Epithelial cell of esophagus (primary cell): ENCODE data around the gene ATOH7.
"Not testable (repeated sequence)": the region's sequence is repeated elsewhere in the genome, so short reads cannot be mapped to it uniquely, and the experiment has no call there.

Source experiments
- DNase-seq: peaks from one replicate; pipeline ENCODE4 v3.0.0; 2010; ENCODE audit warnings: low read depth
- H3K4me3 ChIP-seq: 2 replicates; pipeline ENCODE4 v1.5.1; 2011; ENCODE audit warnings: mild to moderate bottlenecking, low read length, control low read depth
- TF ChIP-seq, protein P1 (sequence below): IDR thresholded peaks from 2 replicates; pipeline ENCODE4 v1.5.1; 2011; ENCODE audit warnings: low read depth, mild to moderate bottlenecking, low read length, control low read depth, inconsistent platforms; ENCODE audit not compliant: insufficient read depth; ENCODE audit errors: missing control alignments

ATOH7 gene

GRCh38 chr10:68249297-68249696 lies 17.4 kb upstream of the ATOH7 start:
- DNase-seq = no peak
- no peak overlapping the region for H3K4me3 ChIP-seq
- TF ChIP-seq, protein P1, sequence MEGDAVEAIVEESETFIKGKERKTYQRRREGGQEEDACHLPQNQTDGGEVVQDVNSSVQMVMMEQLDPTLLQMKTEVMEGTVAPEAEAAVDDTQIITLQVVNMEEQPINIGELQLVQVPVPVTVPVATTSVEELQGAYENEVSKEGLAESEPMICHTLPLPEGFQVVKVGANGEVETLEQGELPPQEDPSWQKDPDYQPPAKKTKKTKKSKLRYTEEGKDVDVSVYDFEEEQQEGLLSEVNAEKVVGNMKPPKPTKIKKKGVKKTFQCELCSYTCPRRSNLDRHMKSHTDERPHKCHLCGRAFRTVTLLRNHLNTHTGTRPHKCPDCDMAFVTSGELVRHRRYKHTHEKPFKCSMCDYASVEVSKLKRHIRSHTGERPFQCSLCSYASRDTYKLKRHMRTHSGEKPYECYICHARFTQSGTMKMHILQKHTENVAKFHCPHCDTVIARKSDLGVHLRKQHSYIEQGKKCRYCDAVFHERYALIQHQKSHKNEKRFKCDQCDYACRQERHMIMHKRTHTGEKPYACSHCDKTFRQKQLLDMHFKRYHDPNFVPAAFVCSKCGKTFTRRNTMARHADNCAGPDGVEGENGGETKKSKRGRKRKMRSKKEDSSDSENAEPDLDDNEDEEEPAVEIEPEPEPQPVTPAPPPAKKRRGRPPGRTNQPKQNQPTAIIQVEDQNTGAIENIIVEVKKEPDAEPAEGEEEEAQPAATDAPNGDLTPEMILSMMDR = no peak

GRCh38 chr10:68247931-68248330 lies 16.0 kb upstream of the ATOH7 start:
- TF ChIP-seq, protein P1 = no peak

GRCh38 chr10:68246397-68246796 lies 14.5 kb upstream of the ATOH7 start:
- not testable (repeated sequence) for DNase-seq, H3K4me3 ChIP-seq

More at GRCh38 chr10:68247931-68248330, 16.0 kb upstream of the ATOH7 start:
- H3K4me3 ChIP-seq = no peak overlapping the region
- no peak for DNase-seq

DNA sequence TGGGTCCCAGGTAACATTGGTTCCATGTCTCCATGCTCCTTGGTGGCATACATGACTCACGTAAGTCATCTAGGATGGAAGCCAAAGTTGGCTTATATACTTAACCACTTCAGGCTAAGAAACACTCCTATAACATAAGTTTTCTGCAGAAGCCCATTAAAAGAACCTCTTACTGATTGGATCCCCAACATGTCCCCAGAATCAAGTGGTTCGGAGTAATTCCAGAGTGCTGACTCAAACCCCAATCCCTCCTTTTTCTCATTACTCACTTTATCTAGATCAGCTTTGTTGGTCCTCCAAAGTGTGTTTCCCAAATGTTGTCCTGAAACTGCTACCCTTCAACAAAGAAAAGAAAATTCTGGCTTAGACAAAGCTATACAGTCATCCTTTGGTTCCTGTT lies 10.1 kb upstream of the ATOH7 start:
- no peak for DNase-seq
- no peak overlapping the region for H3K4me3 ChIP-seq
- TF ChIP-seq, protein P1 = no peak

- no peak overlapping the region for H3K4me3 ChIP-seq
- DNase-seq = peak; percentile 31
- TF ChIP-seq, protein P1 = no peak
These were observed 7.8 kb upstream of the ATOH7 start for GRCh38 chr10:68239596-68240150.

DNA sequence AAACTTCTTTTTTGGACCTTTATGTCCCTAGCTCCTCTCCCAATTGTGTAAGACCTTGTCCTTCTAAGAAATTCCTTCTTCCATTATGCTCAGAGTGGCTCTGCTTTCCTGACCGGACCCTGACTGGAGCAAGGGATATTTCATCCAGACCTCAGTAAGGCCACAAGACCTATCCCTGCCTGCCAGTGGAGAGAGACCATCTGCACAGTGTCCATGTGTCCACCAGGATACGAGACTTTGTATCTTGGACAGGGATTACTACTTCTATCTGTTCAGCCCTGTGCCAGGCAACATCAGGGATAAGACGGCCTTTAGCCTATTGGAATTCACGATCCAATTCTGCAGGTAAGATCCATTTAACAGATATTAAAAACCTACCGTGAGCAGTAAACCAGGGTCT lies 7.2 kb upstream of the ATOH7 start:
- no peak overlapping the region for H3K4me3 ChIP-seq
- DNase-seq = no peak
- TF ChIP-seq, protein P1 = no peak

DNA sequence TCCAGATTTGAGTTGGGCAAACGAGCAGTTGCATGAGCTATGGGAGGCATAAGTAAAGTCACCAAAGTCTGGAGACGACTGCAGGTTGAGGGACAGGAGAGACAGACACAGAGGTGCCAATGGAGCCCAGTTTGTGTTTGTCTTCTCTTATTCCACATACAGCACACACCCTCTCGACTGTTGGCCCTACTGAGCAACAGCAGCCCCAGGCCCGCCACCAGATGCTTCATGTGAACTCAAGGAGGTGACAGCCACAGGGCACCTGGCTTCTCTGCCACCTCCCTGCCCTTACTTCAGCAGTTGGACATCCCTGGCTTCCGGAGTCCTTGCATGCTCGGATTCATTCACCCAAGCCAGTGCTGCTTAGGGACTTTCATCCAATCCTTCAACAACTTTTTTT lies 6.5 kb upstream of the ATOH7 start:
- DNase-seq = no peak
- H3K4me3 ChIP-seq = no peak overlapping the region
- TF ChIP-seq, protein P1 = no peak
